HG03378 (cell line): ENCODE data around the gene CLRN2.

Experiments
- ATAC-seq: cut with Tn5 transposase; IDR thresholded peaks from one replicate; pipeline ENCODE4 v1.9.1; 2021; ENCODE audit warnings: mild to moderate bottlenecking, moderate library complexity; ENCODE audit not compliant: unreplicated experiment

The CLRN2 gene

GRCh38 chr4:17514865-17515264 is at the start of gene CLRN2:
Gene CLRN2, plus strand, starts transcription at chr4:17515165. Its CDS starts 102 bp downstream, at chr4:17515267.
- no peak for ATAC-seq

- no peak for ATAC-seq
Observed at GRCh38 chr4:17468619-17469221, 46.2 kb upstream of the CLRN2 start.

- ATAC-seq, result no peak
Observed at GRCh38 chr4:17469931-17470674, 44.9 kb upstream of the CLRN2 start.

- ATAC-seq, result no peak
Observed at GRCh38 chr4:17475481-17475880, 39.5 kb upstream of the CLRN2 start.

- no peak for ATAC-seq
Observed at GRCh38 chr4:17476853-17477252, 38.1 kb upstream of the CLRN2 start.

GRCh38 chr4:17477774-17478472 is 37.0 kb upstream of the CLRN2 start:
- no peak for ATAC-seq

- ATAC-seq, result no peak
Observed at GRCh38 chr4:17480210-17480927, 34.6 kb upstream of the CLRN2 start.

GRCh38 chr4:17480955-17481354 is 34.0 kb upstream of the CLRN2 start:
- ATAC-seq, result no peak

GRCh38 chr4:17482716-17483115 is 32.2 kb upstream of the CLRN2 start:
- no peak for ATAC-seq

- no peak for ATAC-seq
Observed at GRCh38 chr4:17489123-17489522, 25.8 kb upstream of the CLRN2 start.

- ATAC-seq, result no peak
Observed at GRCh38 chr4:17489721-17490120, 25.2 kb upstream of the CLRN2 start.

GRCh38 chr4:17490575-17491059 is 24.3 kb upstream of the CLRN2 start:
- ATAC-seq, result no peak

GRCh38 chr4:17491196-17491595 is 23.8 kb upstream of the CLRN2 start:
- ATAC-seq, result no peak

- no peak for ATAC-seq
Observed at GRCh38 chr4:17492058-17492741, 22.8 kb upstream of the CLRN2 start.

- no peak for ATAC-seq
Observed at GRCh38 chr4:17492876-17493275, 22.1 kb upstream of the CLRN2 start.

- ATAC-seq, result no peak
Observed at GRCh38 chr4:17493619-17494018, 21.3 kb upstream of the CLRN2 start.

GRCh38 chr4:17494258-17495190 is 20.4 kb upstream of the CLRN2 start:
- ATAC-seq, result no peak

- no peak for ATAC-seq
Observed at GRCh38 chr4:17497890-17498523, 17.0 kb upstream of the CLRN2 start.

GRCh38 chr4:17500574-17500973 is 14.4 kb upstream of the CLRN2 start:
- no peak for ATAC-seq
